Activated CD4-positive, alpha-beta T cell treated with anti-CD3 and anti-CD28 coated beads, Interleukin-2, amount 50 U/mL, for 16 hours (primary cell): ENCODE data around the gene TRMU.
"Not testable (repeated sequence)": the region's sequence is repeated elsewhere in the genome, so short reads cannot be mapped to it uniquely, and the experiment has no call there.

Source experiments
- DNase-seq: peaks from one replicate; pipeline ENCODE4 v3.0.0-alpha.2; 2020

TRMU gene

DNA sequence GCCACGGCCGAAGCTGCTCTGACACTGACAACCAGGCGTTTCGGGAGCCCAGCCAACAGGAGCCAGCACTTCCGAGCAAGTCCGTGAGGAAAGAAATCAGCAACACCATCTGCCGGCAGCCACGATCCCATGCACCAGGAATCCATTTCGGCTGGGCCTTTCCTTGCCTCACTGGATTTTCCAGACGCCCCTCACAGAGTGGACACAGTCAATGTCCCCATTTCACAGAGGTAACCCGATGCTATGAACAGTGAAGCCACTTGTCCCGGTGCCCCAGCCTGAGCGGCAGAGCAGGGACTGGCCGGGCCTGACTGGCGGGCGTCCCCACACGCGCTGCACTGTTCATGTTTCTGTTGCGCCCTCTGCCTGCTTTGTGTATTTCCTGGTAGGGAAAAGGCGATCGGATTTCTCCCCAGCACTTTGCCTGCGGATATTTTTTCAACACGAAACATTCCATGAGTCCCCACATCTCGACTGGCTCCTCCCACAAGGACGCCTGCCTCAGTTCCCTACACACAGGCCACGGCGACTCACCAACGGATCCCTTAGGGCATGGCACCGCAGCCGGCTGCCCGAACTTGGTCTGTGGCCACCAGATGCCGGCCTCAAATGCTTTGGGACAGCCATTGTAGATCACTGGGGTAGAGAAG, 55.3 kb downstream of the TRMU start:
- no peak for DNase-seq

- no peak for DNase-seq
These were observed 56.1 kb downstream of the TRMU start for GRCh38 chr22:46391486-46392136.

DNA sequence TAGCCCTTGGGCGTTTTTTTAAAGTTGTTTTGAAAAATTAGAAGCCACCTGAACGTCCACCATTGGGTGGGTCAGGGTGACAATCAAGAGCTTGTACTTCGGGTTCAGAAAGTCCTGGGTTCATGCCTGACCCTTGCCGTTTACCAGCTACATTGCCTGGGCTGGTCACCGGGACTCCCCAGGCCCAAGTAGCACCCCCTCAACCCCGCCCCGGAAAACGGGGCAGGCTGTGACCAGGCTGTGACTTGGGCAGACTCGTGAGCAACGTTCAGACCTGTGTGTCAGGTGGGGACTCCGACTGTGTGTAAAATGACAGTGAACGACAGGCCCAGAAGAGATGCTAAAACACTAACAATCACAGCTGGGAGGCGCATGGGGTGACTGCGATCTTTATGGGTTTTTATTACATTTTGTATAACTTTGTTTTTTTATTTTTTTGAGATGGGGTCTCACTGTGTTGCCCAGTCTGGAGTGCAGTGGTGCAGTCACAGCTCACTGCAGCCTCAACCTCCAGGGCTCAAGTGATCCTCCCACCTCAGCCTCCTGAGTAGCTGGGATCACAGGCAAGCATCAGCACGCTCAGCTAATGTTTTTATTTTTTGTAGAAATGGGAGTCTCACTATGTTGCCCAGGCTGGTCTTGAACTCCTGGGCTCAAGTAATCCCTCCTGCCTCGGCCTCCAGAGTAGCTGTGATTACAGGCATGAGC, 56.8 kb downstream of the TRMU start:
- DNase-seq: no peak

- DNase-seq: no peak
These were observed 58.4 kb downstream of the TRMU start for GRCh38 chr22:46393873-46394272.

- no peak for DNase-seq
These were observed 59.1 kb downstream of the TRMU start for GRCh38 chr22:46394622-46395021.

- no peak for DNase-seq
These were observed 59.6 kb downstream of the TRMU start for GRCh38 chr22:46395145-46395544.

- DNase-seq: not testable (repeated sequence)
These were observed 61.5 kb downstream of the TRMU start for GRCh38 chr22:46397049-46397448.

DNA sequence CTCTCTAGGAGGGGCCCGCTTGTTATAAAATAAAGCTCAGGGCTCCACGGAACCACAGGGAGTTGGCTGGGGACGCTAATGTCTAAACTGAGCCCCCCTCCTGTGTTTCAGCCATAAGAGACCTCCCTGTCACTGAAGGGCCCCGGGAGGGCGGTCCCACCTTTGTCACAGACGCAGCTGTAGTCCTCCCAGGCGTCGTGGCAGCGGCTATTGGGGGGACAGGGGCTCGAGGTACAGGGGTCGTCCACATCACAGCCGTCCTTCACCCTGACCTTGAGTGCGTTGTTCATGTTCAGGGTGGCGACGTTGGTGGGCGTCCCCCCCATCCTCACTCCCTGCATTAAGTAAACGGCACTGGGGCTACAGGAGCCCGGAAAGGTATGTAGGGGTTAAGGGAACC, 62.0 kb downstream of the TRMU start:
- no peak for DNase-seq

DNA sequence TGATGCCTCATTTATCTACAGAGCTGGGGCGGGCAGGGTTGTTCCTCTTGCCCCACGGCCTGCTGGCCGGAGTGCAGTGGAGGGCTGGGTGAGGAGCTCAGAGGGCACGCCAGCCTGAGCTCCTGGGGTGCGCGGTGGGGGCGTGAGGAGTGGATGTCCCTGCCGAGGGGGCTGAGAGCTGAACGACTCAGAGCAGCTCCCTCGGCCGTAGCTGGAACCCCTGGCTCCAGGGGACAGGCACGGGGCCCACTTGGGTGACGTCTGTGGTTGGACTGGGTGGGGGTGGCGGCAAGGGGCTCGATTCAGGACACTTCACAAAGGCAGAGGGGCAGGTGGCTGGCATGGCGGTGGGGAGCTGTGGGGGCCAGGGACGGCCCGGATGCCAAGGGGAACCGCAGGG, 62.4 kb downstream of the TRMU start:
- DNase-seq: no peak

GRCh38 chr22:46399251-46400024, 63.9 kb downstream of the TRMU start:
- DNase-seq: no peak

DNA sequence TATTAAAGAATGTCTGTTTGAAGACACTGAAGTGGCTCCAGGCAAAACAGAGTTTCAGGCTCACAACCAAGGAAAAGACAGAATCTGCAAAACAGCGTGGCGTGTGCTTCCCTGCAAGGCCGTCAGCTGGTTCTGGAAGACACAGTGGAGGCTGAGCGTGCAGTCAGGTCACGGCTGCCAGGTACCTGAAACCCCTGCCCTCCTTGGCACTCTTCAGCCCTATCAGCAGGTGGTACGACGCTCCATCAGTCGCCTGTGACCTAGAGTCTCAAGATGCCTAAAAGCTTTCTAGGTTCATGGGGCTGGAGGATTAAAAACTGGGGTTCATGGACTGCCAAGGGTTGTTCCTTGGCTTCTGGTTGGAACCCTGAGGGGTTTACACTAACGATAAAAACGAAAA, 65.9 kb downstream of the TRMU start:
- DNase-seq: no peak

- DNase-seq: no peak
These were observed 67.0 kb downstream of the TRMU start for GRCh38 chr22:46402505-46402904.

GRCh38 chr22:46403880-46404279, 68.4 kb downstream of the TRMU start:
- DNase-seq: not testable (repeated sequence)

- no peak for DNase-seq
These were observed 70.4 kb downstream of the TRMU start for GRCh38 chr22:46405901-46406300.

- no peak for DNase-seq
These were observed 70.8 kb downstream of the TRMU start for GRCh38 chr22:46406349-46406748.

- no peak for DNase-seq
These were observed 71.3 kb downstream of the TRMU start for GRCh38 chr22:46406791-46407190.
